Stimulated activated CD4-positive, alpha-beta T cell treated with anti-CD3 and anti-CD28 coated beads, TNF-alpha, amount 100 ng/mL, for 48 hours (primary cell): ENCODE data around the gene FAM72B.
"Not testable (repeated sequence)": the region's sequence is repeated elsewhere in the genome, so short reads cannot be mapped to it uniquely, and the experiment has no call there.

Experiments used
- DNase-seq, 3 donors: peaks; one replicate each; pipeline ENCODE4 v3.0.0-alpha.2; 2020; ENCODE audit warnings: low read depth in 3 of 3

Gene FAM72B

DNA sequence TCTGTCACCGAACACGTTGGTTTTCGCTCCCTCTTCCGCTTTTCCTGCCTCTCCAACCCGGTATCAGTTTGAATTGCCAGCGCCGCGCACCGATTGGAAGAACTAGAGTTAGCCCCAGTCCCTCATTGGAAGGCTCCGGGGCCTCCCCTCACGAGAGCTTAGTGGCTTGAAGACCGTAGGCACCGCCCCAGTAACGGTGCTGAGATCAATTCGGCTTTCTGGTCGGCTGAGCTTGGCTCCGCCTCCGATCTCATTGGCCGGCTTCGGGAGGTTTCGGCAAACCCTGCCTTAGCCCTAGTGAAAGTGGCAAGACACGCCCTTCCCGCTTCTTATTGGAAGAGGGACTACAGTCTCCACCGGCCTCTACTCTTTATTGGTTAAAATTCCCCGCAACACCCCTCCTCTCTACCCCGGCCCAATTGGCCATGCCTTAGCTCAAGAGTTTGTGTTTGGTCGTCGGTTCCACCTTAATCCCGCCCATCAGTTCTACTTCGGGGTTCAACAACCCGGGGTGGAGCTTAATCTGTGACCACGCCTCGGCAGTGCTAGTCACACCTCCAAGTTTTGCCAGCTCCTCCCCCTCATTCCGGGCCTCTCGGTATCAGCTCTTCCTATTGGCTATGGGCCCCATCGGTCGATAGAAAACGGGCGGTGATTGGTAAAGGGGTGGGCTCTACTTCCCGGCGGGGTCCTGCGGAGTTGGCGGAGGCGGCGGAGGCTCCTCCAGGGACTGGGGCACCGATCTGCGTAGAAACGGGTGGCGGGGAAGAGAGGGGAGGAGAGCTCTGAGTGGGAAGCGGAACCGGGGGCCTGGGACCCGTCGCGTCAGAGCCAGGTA lies at the start of gene FAM72B, which contains the start of gene SRGAP2C:
FAM72B (minus strand) TSS at position 51 of the 838 bp plus-strand sequence. CDS start 851 bp downstream, outside the sequence.
SRGAP2C (plus strand) TSS at position 686 of the 838 bp plus-strand sequence. CDS start 2,472 bp downstream, outside the sequence.
- peak; percentile 67 to 89 (median 81) for DNase-seq

DNA sequence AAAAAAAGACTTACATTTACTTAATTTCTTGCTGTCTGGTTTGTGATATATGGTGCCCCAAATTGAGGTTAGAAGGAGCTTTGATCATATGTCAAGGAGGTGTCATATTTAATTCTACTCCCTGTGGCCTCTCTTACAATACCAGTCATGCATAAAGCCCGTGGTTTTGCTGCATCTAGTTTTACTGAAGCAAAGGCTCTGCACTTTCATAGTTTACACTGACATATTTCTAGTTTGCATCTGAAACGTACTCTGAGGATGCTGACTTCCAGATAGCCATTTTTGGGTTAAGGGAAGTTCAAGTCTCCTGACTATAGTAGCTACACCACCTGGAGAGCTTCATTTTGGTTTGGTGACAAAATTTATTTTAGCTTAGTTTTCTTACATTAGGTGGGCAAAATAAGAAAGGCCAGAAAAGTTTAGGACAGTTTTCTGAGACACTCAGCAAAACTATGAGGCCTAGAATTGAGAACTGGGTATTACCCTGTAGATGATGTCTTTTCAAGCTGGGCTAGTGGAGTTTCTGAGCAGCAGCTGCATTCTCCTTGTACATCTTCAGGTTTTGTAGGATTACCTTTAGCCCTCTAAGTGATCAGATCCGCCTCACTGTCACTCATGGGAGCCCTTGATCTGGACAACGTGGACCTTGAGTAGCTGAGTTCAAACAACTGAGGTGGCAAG lies 48.4 kb upstream of the FAM72B start:
- DNase-seq = not testable (repeated sequence)

DNA sequence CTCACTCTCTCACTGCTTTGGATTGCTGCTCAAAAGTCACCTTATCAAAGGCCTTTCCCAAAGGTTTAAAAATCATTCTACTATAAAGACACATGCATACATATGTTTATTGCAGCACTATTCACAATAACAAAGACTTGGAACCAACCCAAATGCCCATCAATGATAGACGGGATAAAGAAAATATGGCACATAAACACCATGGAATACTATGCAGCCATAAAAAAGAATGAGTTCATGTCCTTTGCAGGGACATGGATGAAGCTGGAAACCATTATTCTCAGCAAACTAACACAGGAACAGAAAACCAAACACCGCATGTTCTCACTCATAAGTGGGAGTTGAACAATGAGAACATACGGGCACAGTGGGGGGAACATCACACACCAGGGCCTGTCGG lies 46.5 kb upstream of the FAM72B start:
- DNase-seq = not testable (repeated sequence)

DNA sequence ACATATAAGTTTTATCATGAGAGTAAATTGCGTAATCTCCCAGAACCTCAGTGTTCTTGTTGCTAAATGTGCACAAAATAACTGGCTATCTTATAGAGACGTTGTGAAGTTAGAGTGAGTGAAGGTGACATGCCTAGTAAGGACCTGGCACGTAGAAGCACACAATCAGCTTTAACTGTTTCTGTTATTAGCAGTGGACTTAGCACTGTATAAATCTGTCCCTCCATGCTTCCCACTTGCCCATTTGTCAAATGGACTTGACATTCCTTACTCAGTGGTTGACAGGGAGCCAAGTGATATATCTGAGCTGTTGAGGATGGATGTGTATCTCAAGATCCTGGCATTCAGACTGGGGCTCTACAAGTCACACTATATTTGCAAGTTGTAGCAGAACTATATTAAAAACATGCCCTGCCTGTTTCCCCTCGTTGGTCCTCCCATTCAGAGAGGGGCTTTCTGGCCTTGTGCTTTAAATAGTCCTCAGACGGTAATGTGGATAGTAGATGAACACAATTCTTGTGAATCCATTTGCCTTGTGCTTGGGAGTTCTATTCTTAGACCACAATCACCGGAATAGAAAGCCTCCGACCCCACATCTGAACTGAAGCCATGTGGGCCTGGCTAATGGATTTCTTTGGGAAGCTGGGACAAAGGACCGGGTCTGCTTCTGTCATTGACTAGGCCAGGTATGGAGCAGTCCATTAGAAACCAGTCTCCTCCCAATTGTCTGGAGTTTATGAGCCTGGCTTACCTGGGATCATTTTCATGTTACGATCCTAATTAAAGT lies 43.6 kb upstream of the FAM72B start:
- DNase-seq = not testable (repeated sequence)

DNA sequence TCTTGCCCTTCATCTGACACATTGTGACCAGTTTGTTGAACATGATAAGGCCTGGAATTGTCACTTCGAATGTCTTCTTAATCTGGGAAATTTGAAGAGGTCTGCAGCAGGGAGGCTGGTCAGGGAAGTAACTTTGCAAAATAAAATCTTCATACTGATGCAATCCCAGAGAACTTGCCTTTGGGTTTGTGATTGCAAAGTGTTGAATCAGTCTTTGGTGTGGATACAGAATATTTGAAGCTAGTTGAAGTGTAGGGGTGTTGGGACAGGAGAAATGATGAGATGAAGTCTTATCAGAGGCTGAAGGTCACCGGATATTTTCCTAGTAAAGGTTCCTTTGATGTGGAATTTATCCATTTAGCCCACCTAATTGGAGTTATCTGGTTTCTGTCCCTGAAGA lies 42.8 kb upstream of the FAM72B start:
- not testable (repeated sequence) for DNase-seq

DNA sequence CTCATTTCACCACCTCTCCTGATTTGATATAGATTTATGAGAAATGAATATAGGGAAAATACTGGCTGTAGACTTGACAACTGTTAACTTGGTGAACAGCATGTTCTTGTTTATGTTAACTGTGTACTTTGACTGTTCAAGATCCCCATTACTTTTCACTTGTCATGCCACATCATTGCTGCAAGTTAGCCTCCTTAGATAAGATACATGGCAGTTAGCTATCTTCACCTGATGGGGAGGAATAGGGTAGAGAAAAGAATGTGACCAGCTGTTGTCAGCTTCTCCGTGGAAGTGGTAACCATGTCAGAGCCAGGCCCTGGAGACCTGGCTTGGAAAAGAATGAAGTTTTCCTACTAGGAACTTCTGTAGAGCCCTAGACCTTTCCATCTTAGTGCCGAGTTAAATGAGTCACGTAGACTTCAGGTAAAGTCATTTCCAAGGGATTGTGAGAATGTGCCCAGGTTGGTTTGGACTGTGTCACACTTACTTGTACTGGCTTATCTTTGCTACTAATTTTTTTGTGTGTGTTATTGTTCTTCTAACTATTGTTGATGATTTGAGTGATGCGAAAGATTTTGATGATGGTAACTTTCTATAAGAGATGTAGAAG lies 42.3 kb upstream of the FAM72B start:
- DNase-seq = not testable (repeated sequence)

DNA sequence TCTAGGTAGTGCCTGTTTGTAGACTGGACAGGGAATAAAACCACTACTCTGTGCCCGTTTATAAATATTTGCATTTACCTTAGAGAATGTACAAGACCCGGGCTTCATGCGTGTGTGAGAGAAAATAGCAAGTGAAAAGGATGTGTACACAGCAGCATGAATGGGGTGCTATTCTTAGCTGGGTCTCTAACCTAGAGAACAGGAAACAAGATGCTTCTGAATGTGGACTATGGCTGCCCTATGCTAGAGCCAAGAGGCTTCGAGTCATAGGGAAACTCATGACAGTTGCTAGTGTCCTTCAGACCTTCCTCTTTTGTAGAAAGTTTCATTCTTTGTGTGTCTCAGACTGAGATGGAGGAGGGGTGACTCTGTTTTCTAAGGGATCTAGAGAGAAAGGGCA lies 40.6 kb upstream of the FAM72B start:
- not testable (repeated sequence) for DNase-seq

DNA sequence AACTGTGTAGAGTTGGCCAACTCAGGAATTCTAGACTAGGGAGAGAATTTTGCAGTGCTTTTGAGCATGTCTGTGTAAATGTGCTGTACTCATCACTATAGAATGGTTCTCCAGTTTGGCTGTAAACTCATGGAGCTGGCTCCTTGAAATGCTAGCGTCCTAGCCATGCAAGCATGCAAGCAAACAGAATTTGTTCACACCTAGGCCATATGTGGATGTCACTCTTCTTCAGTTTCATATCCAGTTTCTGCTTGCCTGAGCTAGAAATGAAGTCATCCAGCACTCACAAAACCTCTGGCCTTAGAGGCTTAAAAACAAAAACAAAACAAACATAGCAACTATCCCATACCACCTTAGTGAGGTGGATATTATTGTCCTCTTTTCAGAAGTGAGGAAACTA lies 37.6 kb upstream of the FAM72B start:
- DNase-seq = not testable (repeated sequence)

DNA sequence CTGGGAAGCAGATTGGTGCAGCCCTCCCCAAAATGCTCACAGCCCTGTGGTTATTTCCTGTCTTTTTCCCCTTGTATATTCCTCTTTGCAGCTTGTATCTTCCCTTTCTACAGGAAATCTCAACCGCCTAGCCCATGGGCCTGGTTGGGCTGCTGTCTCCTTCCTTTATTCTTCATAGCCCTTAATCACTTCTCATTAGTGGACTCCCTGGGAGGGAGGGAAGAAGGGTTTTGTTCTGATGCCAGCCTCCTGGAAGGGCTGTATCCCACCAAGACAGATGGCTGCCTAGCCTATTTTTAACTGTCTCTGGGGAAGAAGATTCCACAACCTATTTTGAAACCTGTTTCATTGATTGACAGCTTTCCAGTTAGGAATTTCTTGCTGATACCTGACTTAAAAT lies 32.5 kb upstream of the FAM72B start:
- DNase-seq = not testable (repeated sequence)

DNA sequence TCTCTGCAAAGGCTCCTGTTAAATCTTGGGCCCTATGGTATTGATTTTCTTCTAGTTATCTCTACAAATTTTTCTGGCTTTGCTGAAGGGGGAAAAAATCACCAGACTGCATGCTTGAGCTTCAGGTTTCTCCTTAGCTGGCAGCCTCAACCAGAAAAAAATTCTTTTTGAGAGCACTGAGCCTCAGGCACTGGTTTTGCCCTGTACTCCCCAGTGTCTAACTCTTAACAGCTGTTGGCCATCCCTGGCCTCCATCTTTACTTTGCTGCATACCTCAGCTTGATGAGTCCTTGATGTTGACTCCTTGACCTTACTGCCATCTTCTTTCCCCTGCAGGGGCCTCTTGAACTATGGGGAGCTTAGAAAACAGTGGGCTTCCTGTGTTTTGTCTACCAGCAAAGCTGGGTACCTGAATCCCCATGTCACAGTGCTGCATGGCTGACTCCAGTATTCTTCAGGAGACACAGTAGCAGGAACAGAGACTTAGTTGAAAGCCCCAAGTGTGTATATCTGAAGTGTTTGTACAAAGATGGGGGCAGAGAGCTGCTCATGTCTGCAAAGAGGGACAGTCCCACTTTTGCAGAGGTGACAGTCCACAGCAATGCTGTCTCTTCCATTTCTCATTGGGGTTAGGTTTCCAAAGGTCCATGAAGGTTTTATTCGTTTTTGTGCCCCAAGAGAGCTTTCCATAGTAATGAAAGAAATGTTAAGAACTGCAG lies 31.7 kb upstream of the FAM72B start:
- not testable (repeated sequence) for DNase-seq

DNA sequence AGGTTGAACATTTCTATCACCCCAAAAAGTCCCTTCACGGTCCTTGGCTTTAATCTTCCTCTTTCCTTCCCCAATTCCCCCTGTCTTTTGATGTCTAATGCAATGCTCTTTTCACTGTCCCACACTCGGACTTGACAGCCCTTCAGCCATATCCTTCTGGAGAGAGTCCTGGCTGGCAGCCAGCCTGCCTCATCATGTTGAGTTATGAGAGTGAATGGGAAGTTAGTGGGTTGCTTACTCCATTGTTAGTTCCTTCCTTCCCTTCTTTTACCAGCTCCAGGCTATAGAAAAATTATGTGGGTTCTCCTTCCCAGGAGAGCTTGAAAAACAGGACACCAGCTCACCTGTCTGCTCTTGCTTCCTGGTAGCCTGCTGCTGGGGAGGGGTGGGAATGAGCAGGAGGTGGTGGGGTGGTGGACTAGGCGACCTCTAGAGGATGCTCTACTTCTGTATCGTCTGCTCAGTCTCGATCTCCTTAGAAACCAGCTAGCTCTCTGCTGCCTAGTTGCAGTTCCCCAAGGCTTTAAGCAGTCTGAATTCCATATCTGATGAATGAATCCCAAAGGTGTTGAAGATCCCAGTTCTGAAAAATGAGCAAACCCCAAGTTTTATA lies 30.5 kb upstream of the FAM72B start:
- not testable (repeated sequence) for DNase-seq

DNA sequence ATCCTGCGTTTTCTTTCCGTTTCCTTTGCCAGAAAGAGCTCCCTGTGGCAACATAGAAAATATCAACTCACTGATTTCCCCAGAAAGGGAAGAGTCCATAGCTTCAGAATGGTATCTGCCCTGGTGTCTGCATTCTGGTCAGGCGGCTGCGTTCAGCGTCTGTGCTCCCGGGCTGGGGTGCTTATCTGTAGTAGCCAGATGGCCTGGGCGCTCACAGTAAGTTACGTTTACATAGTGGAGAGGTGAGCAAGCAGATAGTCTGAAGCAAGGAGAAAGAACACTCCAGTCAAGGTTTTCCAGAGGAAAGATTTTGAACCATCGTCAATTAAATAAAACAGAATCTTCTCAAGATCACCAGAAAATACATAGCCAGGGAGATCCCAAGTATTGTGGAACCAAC lies 29.4 kb upstream of the FAM72B start:
- DNase-seq = not testable (repeated sequence)

DNA sequence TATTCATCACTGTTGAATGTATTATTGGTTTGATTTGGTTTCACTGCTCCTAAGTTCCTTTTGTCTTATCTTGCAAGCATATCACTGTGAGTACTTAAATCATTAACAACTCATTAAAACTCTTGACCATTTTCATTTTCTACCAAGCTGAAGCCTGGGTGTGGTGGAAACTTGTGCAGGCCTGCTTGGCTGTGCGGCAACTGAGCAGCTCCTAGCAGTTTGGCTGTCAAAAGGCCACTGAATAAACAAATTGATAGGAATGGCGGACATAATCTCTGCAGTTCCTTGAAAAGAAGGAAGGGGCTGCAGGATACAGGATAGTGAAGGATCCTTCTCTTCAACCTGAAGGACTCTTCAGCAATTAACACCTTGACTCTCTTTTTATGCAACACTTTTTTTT lies 26.6 kb upstream of the FAM72B start:
- not testable (repeated sequence) for DNase-seq

DNA sequence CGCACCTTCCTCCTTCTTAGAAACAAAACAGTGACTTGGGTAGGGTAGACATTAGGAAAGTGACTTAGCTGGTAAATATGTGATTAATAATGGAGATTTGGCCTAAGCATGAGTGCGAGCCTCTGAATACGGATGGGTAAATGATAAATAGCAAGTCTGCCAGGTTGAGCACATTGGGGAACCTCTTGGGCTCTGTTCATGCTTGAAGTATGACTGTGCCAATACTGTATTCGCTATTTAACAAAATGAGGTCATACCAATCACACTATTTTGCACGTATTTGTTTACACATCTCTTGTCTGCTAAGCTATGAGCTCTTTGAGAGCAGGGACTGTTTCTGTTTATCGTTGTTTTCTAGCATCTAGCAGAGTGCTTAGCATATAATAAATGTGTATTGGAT lies 24.2 kb upstream of the FAM72B start:
- DNase-seq = not testable (repeated sequence)

DNA sequence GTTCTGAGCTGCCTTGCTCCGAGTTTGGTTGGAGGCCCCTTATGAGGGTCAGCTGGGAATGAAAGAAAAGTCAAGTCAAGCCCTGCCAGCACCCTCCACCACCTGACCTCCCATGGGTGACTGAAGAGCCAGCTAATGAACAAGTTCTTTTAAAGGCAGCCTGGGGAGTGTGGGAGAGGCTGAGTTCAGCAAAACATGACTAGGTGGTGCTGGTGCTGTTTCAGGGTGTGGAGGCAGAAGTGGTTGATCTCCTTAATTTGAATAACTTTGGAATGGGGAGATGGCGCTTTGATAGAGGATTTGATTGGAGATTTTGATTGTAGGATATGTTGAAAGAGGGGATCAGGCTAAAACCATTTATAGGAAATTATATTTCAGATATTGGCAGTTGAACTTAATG lies 23.2 kb upstream of the FAM72B start:
- not testable (repeated sequence) for DNase-seq

DNA sequence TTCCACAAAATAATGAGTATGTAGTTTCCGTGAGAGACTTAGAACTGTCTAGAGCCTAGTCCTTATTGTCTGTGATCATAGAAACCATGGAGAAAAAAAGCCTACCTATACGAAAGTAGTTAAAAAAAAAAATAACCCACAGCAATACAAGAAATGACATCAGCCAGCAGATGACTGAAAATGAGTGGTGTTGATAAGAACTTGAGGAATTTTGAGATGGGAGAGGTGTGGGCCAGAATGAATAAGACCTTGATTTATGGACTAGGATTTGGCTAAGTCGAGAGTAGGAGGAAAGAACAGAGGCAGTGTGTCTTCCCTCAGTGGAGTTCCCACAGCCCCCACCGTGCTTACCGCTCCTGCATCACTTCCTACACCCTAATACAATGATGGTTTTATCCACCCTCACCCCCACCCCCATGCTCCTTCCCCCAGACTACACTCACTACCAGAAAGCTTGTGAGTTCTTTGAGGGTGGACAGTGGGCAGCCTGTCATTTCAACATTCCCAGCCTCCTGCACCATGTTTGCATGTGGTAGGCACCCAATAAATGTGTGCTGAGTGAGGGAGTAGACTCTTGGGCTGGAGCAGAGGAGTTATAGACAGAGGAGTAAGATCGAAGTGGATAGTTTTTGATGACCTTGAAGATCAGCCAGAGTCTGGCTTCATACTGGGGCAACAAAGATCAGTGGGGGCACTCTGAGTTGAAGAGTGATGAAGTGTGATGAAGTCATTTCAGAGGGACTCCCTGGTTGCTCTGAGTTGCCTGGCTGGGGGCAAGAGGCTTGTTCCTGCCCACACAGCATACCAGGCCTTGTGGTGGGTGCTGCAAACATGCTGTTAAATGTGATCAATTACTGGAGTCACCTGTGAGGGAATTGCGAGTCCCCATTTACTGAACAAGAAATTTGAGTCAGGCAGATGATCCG lies 21.9 kb upstream of the FAM72B start:
- DNase-seq = not testable (repeated sequence)

DNA sequence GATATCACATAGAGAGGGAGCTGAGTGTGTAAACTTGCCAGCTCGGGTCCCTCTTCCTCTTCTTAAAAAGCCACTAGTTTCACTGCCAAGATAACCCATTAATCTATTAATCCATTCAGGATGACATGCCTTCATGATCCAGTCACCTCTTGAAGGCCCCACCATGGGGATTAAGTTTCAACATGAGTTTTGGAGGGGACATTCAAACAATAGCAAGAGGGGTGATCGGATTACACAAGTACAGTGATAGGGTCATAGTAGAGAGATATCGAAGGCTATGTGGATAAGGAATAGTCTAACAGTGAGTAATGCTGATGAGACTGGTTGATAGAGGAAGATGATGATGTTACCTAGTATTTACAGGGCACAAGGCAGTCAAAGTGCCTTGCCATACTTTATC lies 18.8 kb upstream of the FAM72B start:
- DNase-seq = not testable (repeated sequence)

DNA sequence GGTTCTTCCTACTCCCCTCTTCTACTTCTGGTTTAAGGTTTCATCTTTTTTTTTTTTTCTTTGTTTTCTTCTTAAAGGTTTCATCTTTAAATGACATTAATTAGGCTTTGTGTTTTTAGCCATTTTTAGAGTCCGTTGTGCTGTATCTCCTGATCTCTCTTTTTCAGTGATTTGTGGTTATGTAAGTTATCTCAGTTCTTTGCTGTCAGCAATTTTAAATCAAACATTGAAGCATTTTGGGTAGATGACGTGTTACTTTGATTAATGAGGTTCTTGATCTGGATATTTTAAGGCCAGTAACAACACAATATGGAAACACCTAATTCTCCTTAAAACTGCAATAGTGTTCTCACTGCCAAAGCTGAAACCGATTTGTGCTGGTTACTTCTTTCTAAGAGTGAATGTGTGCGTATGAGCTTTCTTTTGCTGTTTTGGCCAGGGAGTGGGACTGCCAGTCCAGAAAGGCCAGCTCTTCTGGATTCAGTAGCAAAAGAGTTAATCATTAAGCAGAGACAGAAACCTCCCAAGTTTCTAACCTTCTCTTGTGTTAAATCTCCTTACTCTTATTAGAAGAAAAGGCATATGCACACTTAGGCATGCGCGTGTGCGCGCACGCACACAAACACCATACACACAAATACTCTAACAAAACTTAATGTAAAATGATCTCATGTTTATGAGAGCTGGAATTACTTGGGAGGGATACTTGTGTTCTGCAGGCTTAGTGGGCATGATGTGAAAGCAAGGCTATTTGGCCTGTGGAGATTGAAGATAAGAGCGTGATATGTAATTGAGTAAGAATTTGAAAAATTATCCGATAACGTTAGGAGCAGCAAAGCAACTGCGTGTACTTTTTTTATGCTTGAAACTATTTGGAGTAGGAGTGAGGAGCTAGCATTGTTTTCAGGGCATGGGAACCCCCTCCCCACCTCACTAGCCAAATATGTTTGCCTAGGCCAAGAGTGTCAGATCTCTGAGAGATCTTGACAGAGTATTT lies 17.1 kb upstream of the FAM72B start:
- DNase-seq = not testable (repeated sequence)
